H9 (cell line): ENCODE data around the gene BMP2K. TPM values are rescaled to one million over a fixed set of nuclear protein-coding genes. Genes with fewer than 3 reads are reported as not detected.
"Not testable (repeated sequence)": the region's sequence is repeated elsewhere in the genome, so short reads cannot be mapped to it uniquely, and the experiment has no call there.

ENCODE experiments used
- DNase-seq: peaks from one replicate; pipeline ENCODE4 v3.0.0-alpha.2; 2017
- H2AFZ ChIP-seq: one replicate; pipeline ENCODE4 v1.6.1; 2013; ENCODE audit warnings: mild to moderate bottlenecking, low read length, control low read depth, moderate library complexity
- H2AK5ac ChIP-seq: 2 replicates; pipeline ENCODE4 v1.6.1; 2013; ENCODE audit warnings: low read length, control low read depth, mixed read lengths; ENCODE audit not compliant: insufficient read length
- H2BK120ac ChIP-seq: one replicate; pipeline ENCODE4 v1.6.1; 2013; ENCODE audit warnings: low read depth, mild to moderate bottlenecking, low read length, control low read depth, inconsistent platforms; ENCODE audit not compliant: poor library complexity, severe bottlenecking
- H2BK12ac ChIP-seq: 2 replicates; pipeline ENCODE4 v1.6.1; 2013; ENCODE audit warnings: low read length, control low read depth, mixed read lengths, low read depth; ENCODE audit not compliant: insufficient read length
- H2BK15ac ChIP-seq: 2 replicates; pipeline ENCODE4 v1.6.1; 2013; ENCODE audit warnings: low read depth, low read length, control low read depth
- H2BK20ac ChIP-seq: one replicate; pipeline ENCODE4 v1.6.1; 2013; ENCODE audit warnings: low read depth, mild to moderate bottlenecking, low read length, control low read depth, inconsistent platforms; ENCODE audit not compliant: poor library complexity, severe bottlenecking
- H2BK5ac ChIP-seq: 2 replicates; pipeline ENCODE4 v1.6.1; 2013; ENCODE audit warnings: low read length, control low read depth, mixed read lengths; ENCODE audit not compliant: insufficient read length
- H3K14ac ChIP-seq: 2 replicates; pipeline ENCODE4 v1.6.1; 2013; ENCODE audit warnings: low read length, control low read depth; ENCODE audit not compliant: insufficient read depth
- H3K18ac ChIP-seq: 2 replicates; pipeline ENCODE4 v1.6.1; 2013; ENCODE audit warnings: low read depth, mild to moderate bottlenecking, mixed read lengths, low read length, control low read depth; ENCODE audit not compliant: insufficient read length
- H3K23ac ChIP-seq: 2 replicates; pipeline ENCODE4 v1.6.1; 2013; ENCODE audit warnings: low read length, control low read depth, mixed read lengths, low read depth; ENCODE audit not compliant: insufficient read length
- H3K23me2 ChIP-seq: 2 replicates; pipeline ENCODE4 v1.6.1; 2013; ENCODE audit warnings: low read depth, mild to moderate bottlenecking, mixed read lengths, low read length, control low read depth; ENCODE audit not compliant: insufficient read length, poor library complexity, severe bottlenecking
- H3K27ac ChIP-seq: 2 replicates; pipeline ENCODE4 v1.5.1; 2013; ENCODE audit warnings: low read length, control low read depth, mixed read lengths, low read depth; ENCODE audit not compliant: insufficient read length
- H3K27me3 ChIP-seq: 2 replicates; pipeline ENCODE4 v1.6.1; 2013; ENCODE audit warnings: low read length, control low read depth, inconsistent platforms; ENCODE audit not compliant: insufficient read depth
- H3K4ac ChIP-seq: 2 replicates; pipeline ENCODE4 v1.6.1; 2013; ENCODE audit warnings: low read depth, mild to moderate bottlenecking, control low read depth, inconsistent platforms, low read length, moderate library complexity
- H3K4me1 ChIP-seq: 2 replicates; pipeline ENCODE4 v1.6.1; 2013; ENCODE audit warnings: low read length, control low read depth, inconsistent platforms; ENCODE audit not compliant: insufficient read depth
- H3K4me2 ChIP-seq: 2 replicates; pipeline ENCODE4 v1.6.1; 2013; ENCODE audit warnings: low read length, control low read depth, mixed read lengths; ENCODE audit not compliant: insufficient read length, insufficient read depth
- H3K56ac ChIP-seq: 2 replicates; pipeline ENCODE4 v1.6.1; 2013; ENCODE audit warnings: low read depth, mild to moderate bottlenecking, mixed read lengths, low read length, control low read depth; ENCODE audit not compliant: insufficient read length
- H3K79me1 ChIP-seq: 2 replicates; pipeline ENCODE4 v1.6.1; 2013; ENCODE audit warnings: low read depth, mild to moderate bottlenecking, moderate library complexity, low read length, control low read depth, inconsistent platforms; ENCODE audit not compliant: insufficient read depth, poor library complexity, severe bottlenecking
- H3K79me2 ChIP-seq: 2 replicates; pipeline ENCODE4 v1.6.1; 2013; ENCODE audit warnings: low read length, control low read depth, inconsistent platforms; ENCODE audit not compliant: insufficient read depth
- H3K9ac ChIP-seq: 2 replicates; pipeline ENCODE4 v1.6.1; 2013; ENCODE audit warnings: low read length, control low read depth, mixed read lengths; ENCODE audit not compliant: insufficient read length; ENCODE audit errors: extremely low read depth
- H3K9me3 ChIP-seq: one replicate; pipeline ENCODE4 v1.6.1; 2013; ENCODE audit warnings: low read depth, low read length, inconsistent platforms; ENCODE audit not compliant: control insufficient read depth
- H3T11ph ChIP-seq: one replicate; pipeline ENCODE4 v1.6.1; 2013; ENCODE audit warnings: mild to moderate bottlenecking, low read length, control low read depth, inconsistent platforms
- H4K20me1 ChIP-seq: one replicate; pipeline ENCODE4 v1.6.1; 2013; ENCODE audit not compliant: control insufficient read depth, insufficient read length, insufficient read depth
- H4K5ac ChIP-seq: 2 replicates; pipeline ENCODE4 v1.6.1; 2013; ENCODE audit warnings: low read depth, mild to moderate bottlenecking, mixed read lengths, low read length, control low read depth; ENCODE audit not compliant: insufficient read length
- H4K8ac ChIP-seq: replicated peaks from 2 replicates; pipeline ENCODE4 v1.6.1; 2013; ENCODE audit warnings: low read length, control low read depth, mixed read lengths, low read depth; ENCODE audit not compliant: insufficient read length
- H4K91ac ChIP-seq: 2 replicates; pipeline ENCODE4 v1.6.1; 2013; ENCODE audit warnings: low read depth, mild to moderate bottlenecking, moderate library complexity, mixed read lengths, low read length, control low read depth; ENCODE audit not compliant: insufficient read length
- H3K27ac Mint-ChIP-seq, 3 experiments: 2 replicates in 2 of 3; 3 replicates in 1 of 3; pipeline ENCODE4 v1.8.0; 2020 to 2021; ENCODE audit warnings: mixed read lengths in 3 of 3, mild to moderate bottlenecking in 1 of 3, moderate library complexity in 1 of 3
- H3K27me3 Mint-ChIP-seq: 2 replicates; pipeline ENCODE4 v1.8.0; 2021; ENCODE audit warnings: low read depth, mild to moderate bottlenecking, moderate library complexity, mixed read lengths
- H3K36me3 Mint-ChIP-seq, 3 experiments: 2 replicates in 2 of 3; 3 replicates in 1 of 3; pipeline ENCODE4 v1.8.0; 2020 to 2021; ENCODE audit warnings: low read depth in 3 of 3, mixed read lengths in 3 of 3; ENCODE audit not compliant: insufficient read depth in 1 of 3
- H3K4me1 Mint-ChIP-seq, 2 experiments: 2 replicates each; pipeline ENCODE4 v1.8.0; 2020; ENCODE audit warnings: mixed read lengths in 2 of 2
- H3K4me3 Mint-ChIP-seq, 2 experiments: 2 replicates in 1 of 2; 3 replicates in 1 of 2; pipeline ENCODE4 v1.8.0; 2020 to 2021; ENCODE audit warnings: mild to moderate bottlenecking in 2 of 2, mixed read lengths in 2 of 2, moderate library complexity in 1 of 2
- H3K9me3 Mint-ChIP-seq, 2 experiments: 2 replicates in 1 of 2; 3 replicates in 1 of 2; pipeline ENCODE4 v1.8.0; 2020; ENCODE audit warnings: mild to moderate bottlenecking in 2 of 2, mixed read lengths in 2 of 2, moderate library complexity in 1 of 2
- CTCF ChIP-seq: fragments of 200-600 bp; sonication (generic); conservative IDR thresholded peaks from 3 replicates; pipeline ENCODE4 v1.8.0; 2021; ENCODE audit warnings: antibody characterized with exemption, mild to moderate bottlenecking
- whole genome bisulfite sequencing: extraction: QIAGEN DNeasy Blood & Tissue Kit; methylation state at CpG from one replicate; pipeline ENCODE4 v1.1.7; 2013; ENCODE audit warnings: missing lambda C conversion rate, low lambda C conversion rate, mixed read lengths; ENCODE audit not compliant: insufficient read length; ENCODE audit errors: extremely low coverage; 5-methylcytosine and 5-hydroxymethylcytosine counted together
- total RNA-seq: library from RNA; stranded (reverse); gene quantifications from 2 replicates; pipeline ENCODE4 v1.2.1, GENCODE V29; 2021

BMP2K gene
- total RNA-seq, 1 experiment from 2014 or later: 26.4 TPM

- Histone ChIP-seq H3K18ac (no peak overlapping the region), H3K9ac (no peak overlapping the region), H2BK15ac (no peak overlapping the region), H3T11ph (no peak overlapping the region), H3K4me2 (no peak overlapping the region), H2AFZ (no peak overlapping the region), H3K14ac (no peak overlapping the region), H2BK20ac (no peak overlapping the region), H3K27ac (no peak overlapping the region), H3K23ac (no peak overlapping the region), H3K56ac (no peak overlapping the region), H3K27me3 (no peaks in the 10 kb centered on the region), H3K23me2 (no peaks in the 10 kb centered on the region), H2AK5ac (no peak overlapping the region), H2BK12ac (no peak overlapping the region), H3K79me1 (no peaks in the 10 kb centered on the region), H4K91ac (no peak overlapping the region), H3K79me2 (no peaks in the 10 kb centered on the region), H3K9me3 (no peaks in the 10 kb centered on the region), H2BK120ac (no peak overlapping the region), H4K5ac (no peak overlapping the region), H4K8ac (no peak overlapping the region), H3K4ac (no peak overlapping the region), H3K4me1 (no peaks in the 10 kb centered on the region), H2BK5ac (no peak overlapping the region), H4K20me1 (no peaks in the 10 kb centered on the region)
- Mint-ChIP-seq H3K4me1 (no peaks in the 10 kb centered on the region), H3K9me3 (no peaks in the 10 kb centered on the region), H3K27ac (no peak overlapping the region), H3K4me3 (no peak overlapping the region), H3K27me3 (no peaks in the 10 kb centered on the region), H3K36me3 (peaks cover 3 to 27% (median 21%) of the 10 kb centered on the region in 3 experiments; a peak in 6 of 7 replicates)
- no peak for DNase-seq
- TF ChIP-seq CTCF: no peak
These were observed 53.1 kb downstream of the BMP2K start for GRCh38 chr4:78829296-78829695.

GRCh38 chr4:78839676-78840075 lies 63.5 kb downstream of the BMP2K start:
- not testable (repeated sequence) for H4K91ac ChIP-seq, H3K27me3 Mint-ChIP-seq, H3K4me2 ChIP-seq, H3K4ac ChIP-seq, H3K79me2 ChIP-seq, H2AK5ac ChIP-seq, H3K27me3 ChIP-seq, H3K4me3 Mint-ChIP-seq, H3K18ac ChIP-seq, H2BK15ac ChIP-seq, H2BK5ac ChIP-seq, H2AFZ ChIP-seq, H2BK12ac ChIP-seq, H3K23me2 ChIP-seq, H4K8ac ChIP-seq, H3K9me3 ChIP-seq, H2BK120ac ChIP-seq, H3K9ac ChIP-seq, H2BK20ac ChIP-seq, H3K14ac ChIP-seq, H3K56ac ChIP-seq, H3K9me3 Mint-ChIP-seq, H4K20me1 ChIP-seq, H3K27ac Mint-ChIP-seq, H4K5ac ChIP-seq, H3K23ac ChIP-seq, H3T11ph ChIP-seq, H3K4me1 ChIP-seq, H3K27ac ChIP-seq, DNase-seq, H3K4me1 Mint-ChIP-seq, H3K79me1 ChIP-seq
- H3K36me3 Mint-ChIP-seq: peaks cover 23 to 33% (median 31%) of the 10 kb centered on the region in 3 experiments
- WGBS: no CpG with 5 or more reads among the region's 3 CpGs
